H1 (cell line): ENCODE measurements around the gene HMGCLL1. TPM values are rescaled to one million over a fixed set of nuclear protein-coding genes. Genes with fewer than 3 reads are reported as not detected.

Experiments used
- CTCF ChIA-PET: fragments of 300-600 bp; sonication (Branson Sonifier 250); formaldehyde crosslinking; loops from one replicate; lab custom pipeline; 2021; ENCODE audit not compliant: partially characterized antibody; lab: Charles Lee
- POLR2A ChIA-PET: fragments of 300-600 bp; sonication (Branson Sonifier 250); formaldehyde crosslinking; loops from one replicate; lab custom pipeline; 2021; ENCODE audit warnings: inconsistent platforms; ENCODE audit not compliant: partially characterized antibody; lab: Charles Lee
- DNase-seq, 2 experiments: peaks; one replicate each; pipeline versions ENCODE4 v3.0.0 to v3.0.0-alpha.2; 2010 to 2022; ENCODE audit warnings: low spot score in 2 of 2, low read depth in 1 of 2, mixed read lengths in 1 of 2
- FAIRE-seq: peaks from 2 replicates; lab custom pipeline; 2011; peaks lifted over from hg19 to GRCh38; lab: Jason Lieb, UNC
- H2AFZ ChIP-seq: 2 replicates; pipeline ENCODE4 v1.8.1; 2012; ENCODE audit warnings: low read length, inconsistent platforms
- H2AK5ac ChIP-seq: 2 replicates; pipeline ENCODE4 v1.6.1; 2013; ENCODE audit warnings: low read depth, low read length
- H2BK120ac ChIP-seq: replicated peaks from 2 replicates; pipeline ENCODE3; 2013; ENCODE audit warnings: low read depth, low read length, inconsistent platforms
- H2BK12ac ChIP-seq: 2 replicates; pipeline ENCODE4 v1.6.1; 2013; ENCODE audit warnings: low read depth, low read length
- H2BK15ac ChIP-seq: 2 replicates; pipeline ENCODE4 v1.6.1; 2013; ENCODE audit warnings: low read length
- H2BK20ac ChIP-seq: 2 replicates; pipeline ENCODE4 v1.6.1; 2013; ENCODE audit warnings: low read length
- H2BK5ac ChIP-seq: 2 replicates; pipeline ENCODE4 v1.6.1; 2013; ENCODE audit warnings: low read depth, low read length
- H3K14ac ChIP-seq: 2 replicates; pipeline ENCODE4 v1.6.1; 2013; ENCODE audit warnings: inconsistent platforms; ENCODE audit not compliant: insufficient read length
- H3K18ac ChIP-seq: 2 replicates; pipeline ENCODE4 v1.6.1; 2013; ENCODE audit warnings: low read length; ENCODE audit errors: extremely low read depth
- H3K23ac ChIP-seq: 2 replicates; pipeline ENCODE4 v1.6.1; 2013; ENCODE audit warnings: inconsistent platforms; ENCODE audit not compliant: insufficient read length
- H3K23me2 ChIP-seq: 2 replicates; pipeline ENCODE4 v1.6.1; 2013; ENCODE audit warnings: low read depth, low read length
- H3K27ac ChIP-seq: 2 replicates; pipeline ENCODE4 v1.6.1; 2011; ENCODE audit warnings: low read depth, low read length, inconsistent platforms
- H3K27me3 ChIP-seq, 4 experiments: replicated peaks in 1 of 4; 1 replicate in 1 of 4; 2 replicates in 3 of 4; pipeline versions ENCODE4 v1.6.1 to v1.8.1; 2011 to 2013; ENCODE audit warnings: low read length in 3 of 4, mild to moderate bottlenecking in 3 of 4, inconsistent platforms in 2 of 4, mixed read lengths in 2 of 4, moderate library complexity in 1 of 4; ENCODE audit not compliant: control insufficient read depth in 3 of 4, insufficient read depth in 3 of 4; ENCODE audit errors: extremely low read depth in 1 of 4
- H3K36me3 ChIP-seq, 4 experiments: 2 replicates each; pipeline versions ENCODE4 v1.6.1 to v1.8.1; 2011 to 2013; ENCODE audit warnings: mild to moderate bottlenecking in 4 of 4, low read length in 3 of 4, moderate library complexity in 2 of 4, control low read depth in 1 of 4, inconsistent platforms in 1 of 4; ENCODE audit not compliant: insufficient read depth in 4 of 4, control insufficient read depth in 2 of 4
- H3K4ac ChIP-seq: replicated peaks from 2 replicates; pipeline ENCODE3; 2013; ENCODE audit warnings: low read length, low read depth, mixed read lengths, inconsistent platforms; ENCODE audit not compliant: insufficient read length
- H3K4me1 ChIP-seq, 4 experiments: replicated peaks in 1 of 4; 1 replicate in 1 of 4; 2 replicates in 3 of 4; pipeline versions ENCODE4 v1.6.1 to v1.8.1; 2011 to 2013; ENCODE audit warnings: low read length in 3 of 4, inconsistent platforms in 2 of 4, mixed read lengths in 1 of 4; ENCODE audit not compliant: insufficient read depth in 4 of 4, control insufficient read depth in 3 of 4
- H3K4me2 ChIP-seq, 2 experiments: 2 replicates each; pipeline versions ENCODE4 v1.6.1 to v1.8.1; 2011 to 2013; ENCODE audit warnings: low read depth in 2 of 2, low read length in 2 of 2, control low read depth in 1 of 2, inconsistent platforms in 1 of 2, mild to moderate bottlenecking in 1 of 2; ENCODE audit not compliant: insufficient read depth in 1 of 2
- H3K4me3 ChIP-seq, 4 experiments: fragments of 200-600, 300-600 bp in 1 of 4; sonication (generic), shearing (Covaris generic), sonication (Bioruptor Twin) in 1 of 4; 2 replicates each; pipeline versions ENCODE4 v1.5.1 to v1.8.1; 2011 to 2016; ENCODE audit warnings: low read length in 4 of 4, low read depth in 3 of 4, control low read depth in 2 of 4, inconsistent platforms in 2 of 4, mild to moderate bottlenecking in 2 of 4, mixed read lengths in 1 of 4, moderate library complexity in 1 of 4; ENCODE audit not compliant: insufficient read depth in 2 of 4; ENCODE audit errors: extremely low read depth in 1 of 4
- H3K56ac ChIP-seq: replicated peaks from 2 replicates; pipeline ENCODE3; 2013; ENCODE audit warnings: low read depth, mild to moderate bottlenecking, mixed read lengths, low read length, inconsistent platforms; ENCODE audit not compliant: insufficient read length
- H3K79me1 ChIP-seq: 2 replicates; pipeline ENCODE4 v1.6.1; 2013; ENCODE audit warnings: low read depth, low read length, control low read depth
- H3K79me2 ChIP-seq, 2 experiments: 2 replicates each; pipeline versions ENCODE4 v1.6.1 to v1.8.1; 2012 to 2013; ENCODE audit warnings: low read length in 2 of 2, mild to moderate bottlenecking in 2 of 2, inconsistent platforms in 1 of 2; ENCODE audit not compliant: insufficient read depth in 2 of 2, control insufficient read depth in 1 of 2
- H3K9ac ChIP-seq, 4 experiments: replicated peaks in 1 of 4; 1 replicate in 1 of 4; 2 replicates in 3 of 4; pipeline versions ENCODE4 v1.6.1 to v1.8.1; 2011 to 2013; ENCODE audit warnings: low read depth in 3 of 4, low read length in 3 of 4, control low read depth in 2 of 4, mild to moderate bottlenecking in 2 of 4, moderate library complexity in 2 of 4, inconsistent platforms in 1 of 4; ENCODE audit errors: extremely low read depth in 1 of 4
- H3K9me3 ChIP-seq, 2 experiments: 2 replicates each; pipeline versions ENCODE4 v1.6.1 to v1.8.1; 2012 to 2013; ENCODE audit warnings: mild to moderate bottlenecking in 2 of 2, moderate library complexity in 2 of 2, control low read depth in 1 of 2, inconsistent platforms in 1 of 2, low read depth in 1 of 2, low read length in 1 of 2, mixed read lengths in 1 of 2; ENCODE audit not compliant: insufficient read depth in 2 of 2
- H4K20me1 ChIP-seq, 2 experiments: replicated peaks in 1 of 2; 2 replicates each; pipeline versions ENCODE3 to v1.8.1; 2011 to 2013; ENCODE audit warnings: inconsistent platforms in 2 of 2, low read length in 2 of 2, mild to moderate bottlenecking in 1 of 2; ENCODE audit not compliant: insufficient read depth in 2 of 2, control insufficient read depth in 1 of 2
- H4K5ac ChIP-seq: 2 replicates; pipeline ENCODE4 v1.6.1; 2013; ENCODE audit warnings: low read length, low read depth, mixed read lengths, inconsistent platforms; ENCODE audit not compliant: insufficient read length
- H4K8ac ChIP-seq: 2 replicates; pipeline ENCODE4 v1.8.0; 2013; ENCODE audit warnings: mild to moderate bottlenecking, moderate library complexity, low read length, inconsistent platforms; ENCODE audit not compliant: insufficient read depth; ENCODE audit errors: extremely low read depth
- H4K91ac ChIP-seq: replicated peaks from 2 replicates; pipeline ENCODE3; 2013; ENCODE audit warnings: low read length, mixed read lengths, inconsistent platforms; ENCODE audit not compliant: insufficient read length
- CBX8 ChIP-seq: fragments of 300-800, 300-1000 bp; sonication (generic); IDR thresholded peaks from 2 replicates; pipeline ENCODE4 v1.7.1; 2016; ENCODE audit warnings: low read depth, low read length, borderline replicate concordance
- RAD21 ChIP-seq, 2 experiments: IDR thresholded peaks in 1 of 2; conservative IDR thresholded peaks in 1 of 2; 2 replicates each; pipeline ENCODE4 v1.6.1; 2011; ENCODE audit warnings: low read depth in 2 of 2, low read length in 2 of 2, improper control_type of control experiment in 1 of 2, inconsistent platforms in 1 of 2, mild to moderate bottlenecking in 1 of 2, moderate library complexity in 1 of 2
- RBBP5 ChIP-seq: IDR thresholded peaks from 2 replicates; pipeline ENCODE4 v1.7.1; 2012; ENCODE audit warnings: low read depth, mild to moderate bottlenecking, inconsistent platforms, low read length, moderate library complexity, borderline replicate concordance
- RFX5 ChIP-seq: IDR thresholded peaks from 2 replicates; pipeline ENCODE4 v1.6.1; 2011; ENCODE audit warnings: low read depth, low read length, improper control_type of control experiment, borderline replicate concordance
- RXRA ChIP-seq: IDR thresholded peaks from 2 replicates; pipeline ENCODE4 v1.6.1; 2011; ENCODE audit warnings: low read depth, mild to moderate bottlenecking, low read length, moderate library complexity; ENCODE audit not compliant: insufficient read depth
- SP2 ChIP-seq: IDR thresholded peaks from 2 replicates; pipeline ENCODE4 v1.6.1; 2012; ENCODE audit warnings: mild to moderate bottlenecking, low read length, inconsistent platforms
- TCF12 ChIP-seq: IDR thresholded peaks from 2 replicates; pipeline ENCODE4 v1.6.1; 2011; ENCODE audit warnings: low read depth, mild to moderate bottlenecking, low read length
- USF2 ChIP-seq: IDR thresholded peaks from 2 replicates; pipeline ENCODE4 v1.6.1; 2011; ENCODE audit warnings: low read length, improper control_type of control experiment
- WGBS, 2 experiments: shearing (Covaris generic) in 1 of 2; methylation state at CpG; one replicate each; pipeline versions ENCODE4 v1.1.6 to v1.1.7; 2013 to 2015; ENCODE audit warnings: low lambda C conversion rate in 2 of 2, mixed read lengths in 2 of 2, inconsistent platforms in 1 of 2, low coverage in 1 of 2, missing lambda C conversion rate in 1 of 2; ENCODE audit not compliant: insufficient replicate concordance in 2 of 2, insufficient coverage in 1 of 2, insufficient read length in 1 of 2; ENCODE audit errors: extremely low coverage in 1 of 2, missing lambda C conversion rate in 1 of 2; 5-methylcytosine and 5-hydroxymethylcytosine counted together
- polyA plus RNA-seq, 7 experiments: library from polyadenylated mRNA; depleted of rRNA in 3 of 7; stranded (reverse) in 5 of 7; unstranded in 2 of 7; fragments of >200 nt in 5 of 7; fragments of 200-250 nt in 2 of 7; gene quantifications; 1 replicate in 5 of 7; 2 replicates in 1 of 7; 4 replicates in 1 of 7; pipeline versions ENCODE4 v1.2.1 to v1.2.3, GENCODE V29; 2011 to 2013; ENCODE audit warnings: missing spikeins in 2 of 7, mixed read lengths in 2 of 7
- total RNA-seq: library from RNA; stranded (reverse); fragmentation: NEBNext Ultra II Directional; extraction: Animal tissue kit (Norgen Biotek cat#: 25700); gene quantifications from 2 replicates; pipeline ENCODE4 v1.2.1, GENCODE V29; 2021
- TF ChIP-seq, protein P1 (sequence below), 3 experiments: IDR thresholded peaks; 1 replicate in 2 of 3; 2 replicates in 1 of 3; pipeline versions ENCODE4 v1.5.1 to v1.6.1; 2011; ENCODE audit warnings: low read length in 3 of 3, mild to moderate bottlenecking in 3 of 3, inconsistent platforms in 2 of 3, low read depth in 1 of 3, moderate library complexity in 1 of 3; ENCODE audit not compliant: insufficient read depth in 1 of 3; ENCODE audit errors: control extremely low read depth in 1 of 3

Gene HMGCLL1
- total and polyA plus RNA-seq, 2 of the 8 experiments (the other 6 are each of a cell fraction or from before 2014, with no cell fraction given), result 0.06 to 0.41 TPM

GRCh38 chr6:55449225-55449624 is 129.8 kb downstream of the HMGCLL1 start:
- H3K14ac ChIP-seq, result no peak overlapping the region
- no peaks in the 10 kb centered on the region for H3K4me1 ChIP-seq
- no peak overlapping the region for H3K23ac ChIP-seq
- no peak overlapping the region for H2BK120ac ChIP-seq
- DNase-seq (no peak), FAIRE-seq (peak; percentile 62)
- no peak overlapping the region for H4K5ac ChIP-seq
- H3K9ac ChIP-seq, result no peak overlapping the region
- H3K4ac ChIP-seq, result no peak overlapping the region
- H3K79me2 ChIP-seq, result no peaks in the 10 kb centered on the region
- H3K9me3 ChIP-seq, result no peaks in the 10 kb centered on the region
- H3K4me3 ChIP-seq, result no peak overlapping the region
- no peak overlapping the region for H3K4me2 ChIP-seq
- H4K8ac ChIP-seq, result no peak overlapping the region
- H2BK12ac ChIP-seq, result no peak overlapping the region
- H2BK20ac ChIP-seq, result no peak overlapping the region
- no peak overlapping the region for H4K91ac ChIP-seq
- no peak overlapping the region for H2BK5ac ChIP-seq
- no peak overlapping the region for H3K18ac ChIP-seq
- WGBS, 2 experiments, result 90% methylated on average over 3 of the region's 3 CpGs; no CpG with 5 or more reads in 1 of the 2 experiments
- no peak overlapping the region for H3K56ac ChIP-seq
- H2BK15ac ChIP-seq, result no peak overlapping the region
- H3K27me3 ChIP-seq, result no peaks in the 10 kb centered on the region
- no peak overlapping the region for H2AFZ ChIP-seq
- no peak overlapping the region for H3K27ac ChIP-seq
- TF ChIP-seq SP2 (no peak), CBX8 (no peak), TCF12 (no peak), RAD21 (IDR thresholded peaks at IDR 0.05 in 1 of 2, conservative IDR thresholded peaks at IDR 0.05 in 1 of 2; ENCODE audit: low read depth in 2 of 2, low read length in 2 of 2) (peak; percentile 54 to 63), RFX5 (no peak), RBBP5 (no peak), RXRA (no peak), USF2 (no peak)
- TF ChIP-seq, protein P1, sequence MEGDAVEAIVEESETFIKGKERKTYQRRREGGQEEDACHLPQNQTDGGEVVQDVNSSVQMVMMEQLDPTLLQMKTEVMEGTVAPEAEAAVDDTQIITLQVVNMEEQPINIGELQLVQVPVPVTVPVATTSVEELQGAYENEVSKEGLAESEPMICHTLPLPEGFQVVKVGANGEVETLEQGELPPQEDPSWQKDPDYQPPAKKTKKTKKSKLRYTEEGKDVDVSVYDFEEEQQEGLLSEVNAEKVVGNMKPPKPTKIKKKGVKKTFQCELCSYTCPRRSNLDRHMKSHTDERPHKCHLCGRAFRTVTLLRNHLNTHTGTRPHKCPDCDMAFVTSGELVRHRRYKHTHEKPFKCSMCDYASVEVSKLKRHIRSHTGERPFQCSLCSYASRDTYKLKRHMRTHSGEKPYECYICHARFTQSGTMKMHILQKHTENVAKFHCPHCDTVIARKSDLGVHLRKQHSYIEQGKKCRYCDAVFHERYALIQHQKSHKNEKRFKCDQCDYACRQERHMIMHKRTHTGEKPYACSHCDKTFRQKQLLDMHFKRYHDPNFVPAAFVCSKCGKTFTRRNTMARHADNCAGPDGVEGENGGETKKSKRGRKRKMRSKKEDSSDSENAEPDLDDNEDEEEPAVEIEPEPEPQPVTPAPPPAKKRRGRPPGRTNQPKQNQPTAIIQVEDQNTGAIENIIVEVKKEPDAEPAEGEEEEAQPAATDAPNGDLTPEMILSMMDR (IDR thresholded peaks at IDR 0.05; ENCODE audit: control extremely low read depth in 1 of 3, insufficient read depth in 1 of 3, low read depth in 1 of 3, low read length in 3 of 3), result peak in 2 of 3 experiments; percentile 43 to 52; a peak in 2 of 4 replicates
- TF ChIP-seq, all 59 proteins: peak for 2
- Histone ChIP-seq H3K23me2 (no peaks in the 10 kb centered on the region), H4K20me1 (no peaks in the 10 kb centered on the region), H2AK5ac (no peak overlapping the region), H3K79me1 (no peaks in the 10 kb centered on the region), H3K36me3 (no peaks in the 10 kb centered on the region)
- ChIA-PET CTCF (interaction anchor here (0.6 to 1.2 kb wide), 2 partner anchors 217 to 844 kb away, joined by 4 read pairs; no protein-coding TSS in a partner anchor), POLR2A (no interaction called here)
